Ramos (cell line): ENCODE data around the gene TNFRSF19.

Source experiments
- in situ Hi-C: fragments of 300-500 bp; cut with MboI; formaldehyde crosslinking; loops from one replicate; pipeline ENCODE4 v1.14.3; 2022; ENCODE audit warnings: low sequenced_read_pairs; ENCODE audit not compliant: unreplicated experiment

Gene TNFRSF19

DNA sequence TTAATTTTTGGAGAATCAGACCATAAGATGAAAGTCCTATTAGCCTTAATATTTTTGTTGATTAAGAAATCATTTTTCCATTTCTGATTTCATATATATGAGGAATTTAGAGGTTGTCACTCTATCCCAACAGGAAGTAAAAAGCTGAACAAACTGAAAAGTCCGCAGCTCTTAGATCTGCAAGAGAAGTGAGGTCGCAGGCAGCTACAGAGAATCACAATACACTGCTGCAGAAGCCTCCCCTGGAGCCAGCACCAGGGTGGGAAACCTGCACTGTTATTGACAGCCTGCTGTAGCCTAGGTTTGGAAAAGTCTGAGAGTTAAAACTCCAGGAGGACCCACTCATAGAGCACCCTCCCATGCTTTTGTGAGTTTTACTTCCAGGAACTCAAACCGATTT lies 29.9 kb downstream of the TNFRSF19 start:
- in situ Hi-C loops = no loop called here

DNA sequence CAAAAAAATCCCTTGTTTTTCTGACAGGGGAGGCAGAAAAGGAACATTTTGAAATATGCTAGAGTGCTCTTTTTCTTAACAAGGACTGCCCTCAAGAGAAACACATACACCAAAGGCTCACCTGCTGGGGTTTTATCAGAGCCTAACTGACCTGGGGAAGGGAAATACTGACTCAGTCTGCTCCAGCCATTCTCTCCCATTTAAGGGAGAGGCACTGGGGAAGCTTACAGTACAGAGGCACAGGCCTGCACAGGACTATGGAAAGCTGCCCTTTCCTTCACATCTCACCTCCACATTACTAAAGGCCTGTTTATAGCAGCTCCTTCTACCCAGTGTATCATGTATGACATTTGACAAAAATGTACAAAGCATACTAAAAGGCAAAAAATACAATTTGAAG lies 30.3 kb downstream of the TNFRSF19 start:
- in situ Hi-C loops = no loop called here

DNA sequence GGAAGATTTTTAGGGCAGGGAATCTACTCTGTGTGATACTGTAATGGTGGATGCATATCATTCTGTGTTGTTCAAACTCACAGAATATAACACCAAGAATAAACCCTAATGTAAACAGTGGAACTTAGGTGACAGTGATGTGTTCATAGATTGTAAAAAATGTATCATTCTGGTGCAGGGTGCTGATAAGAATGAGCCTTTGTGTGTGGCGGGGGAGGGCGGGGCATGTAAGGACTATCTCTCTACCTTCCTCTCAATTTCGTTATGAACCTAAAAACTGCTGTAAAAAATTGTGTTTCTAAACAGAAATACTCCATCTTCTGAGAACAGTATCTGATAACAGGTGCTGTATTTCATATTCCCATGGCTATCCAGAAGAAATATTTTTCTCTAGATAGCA lies 35.6 kb downstream of the TNFRSF19 start:
- in situ Hi-C loops = no loop called here

DNA sequence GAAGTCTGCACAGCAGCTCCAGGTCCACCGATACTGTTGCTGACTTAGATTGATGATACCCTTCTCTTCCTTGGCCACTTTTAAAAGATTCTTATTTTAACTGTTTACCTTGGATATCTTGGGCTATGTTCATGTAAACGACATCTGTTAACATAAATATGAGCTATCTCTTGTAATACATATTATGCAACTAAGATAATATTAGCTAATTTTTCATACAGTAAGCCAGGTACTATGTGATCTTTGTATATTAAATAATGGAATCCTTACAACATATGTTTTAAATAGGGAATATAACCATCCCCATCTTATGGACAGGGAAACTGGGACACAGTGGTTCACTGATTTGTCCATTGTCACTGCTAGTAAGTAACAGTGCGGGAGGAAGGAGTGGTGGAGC lies 37.9 kb downstream of the TNFRSF19 start:
- in situ Hi-C loops = no loop called here

DNA sequence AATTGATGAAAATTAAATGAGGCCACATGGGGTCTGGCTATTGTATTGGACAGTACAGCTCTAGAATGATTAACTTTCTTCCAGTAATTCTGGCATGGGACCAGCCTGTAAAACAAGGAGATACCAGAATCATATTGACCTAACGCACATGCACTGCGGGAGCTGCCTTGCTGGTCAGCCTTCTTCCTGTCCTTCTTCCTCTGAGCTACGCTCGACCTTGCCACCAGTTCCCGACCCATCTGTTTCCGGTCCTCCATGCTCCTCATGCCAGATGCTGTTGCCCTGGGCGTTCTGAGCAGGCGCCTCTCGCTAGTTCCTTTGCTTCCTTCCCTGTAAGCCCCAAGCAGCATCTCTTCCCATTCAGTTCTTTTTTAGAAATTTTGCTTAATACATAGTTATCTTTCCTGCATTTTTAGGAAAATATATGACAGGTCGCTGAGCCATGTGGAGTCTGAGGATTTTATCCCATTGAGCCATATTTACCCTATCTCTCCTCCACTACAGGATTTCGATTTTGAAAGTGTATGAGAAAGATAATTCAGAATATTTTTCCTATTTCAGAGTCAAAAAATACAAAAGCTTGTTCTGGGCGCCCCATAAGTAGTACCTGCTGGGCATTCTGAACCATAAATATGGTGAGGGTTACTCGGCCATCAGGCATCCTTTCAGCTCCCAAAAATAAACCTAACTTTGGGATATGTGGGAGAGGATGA lies 38.6 kb downstream of the TNFRSF19 start:
- in situ Hi-C loops = no loop called here

- in situ Hi-C loops = no loop called here
Measured at GRCh38 chr13:23609414-23609760, 39.2 kb downstream of the TNFRSF19 start.

- in situ Hi-C loops = no loop called here
Measured at GRCh38 chr13:23609874-23610576, 39.8 kb downstream of the TNFRSF19 start.

DNA sequence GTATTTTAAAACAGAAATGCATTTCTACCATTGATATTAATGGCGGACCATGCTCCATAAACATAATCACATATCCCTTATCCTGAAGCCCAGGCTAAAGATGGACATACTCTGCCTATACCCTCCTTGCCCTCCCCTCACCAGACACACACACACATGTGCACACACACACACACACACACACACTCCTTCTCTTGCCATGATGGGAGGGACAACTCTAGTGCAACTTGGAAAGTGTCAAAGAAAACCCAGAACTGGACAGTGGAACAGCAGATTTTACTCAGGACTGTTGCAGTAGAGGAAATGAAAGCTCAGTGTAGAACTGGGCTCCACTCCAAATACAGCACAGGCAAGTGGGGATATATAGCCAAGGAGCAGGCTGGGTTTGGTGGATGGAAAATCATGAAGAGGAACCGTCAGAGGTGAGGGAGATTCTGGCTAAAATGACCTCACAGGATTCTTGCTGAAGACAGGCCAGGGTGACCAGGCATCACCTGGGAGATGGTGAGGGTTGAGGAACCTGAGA lies 40.8 kb downstream of the TNFRSF19 start:
- in situ Hi-C loops = no loop called here

- in situ Hi-C loops = no loop called here
Measured at GRCh38 chr13:23612182-23612581, 42.0 kb downstream of the TNFRSF19 start.

DNA sequence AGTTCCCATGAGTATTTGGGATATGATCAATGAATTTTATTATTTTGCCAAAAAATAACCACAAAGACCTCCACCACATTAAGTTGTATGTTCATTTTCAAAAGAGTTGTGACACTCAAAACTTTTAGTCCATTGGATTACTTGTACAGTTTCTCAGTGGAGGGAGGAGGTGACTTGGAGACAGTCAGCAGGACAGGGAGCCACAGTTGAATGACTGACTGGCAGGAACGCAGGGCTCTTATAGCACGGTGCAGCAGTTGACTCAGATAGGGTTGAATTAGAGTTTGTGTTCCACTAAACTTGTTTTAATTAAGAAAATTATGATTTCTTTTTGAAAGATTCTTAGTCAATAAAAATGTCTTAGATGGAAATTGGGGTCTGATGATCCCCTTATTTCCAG lies 42.5 kb downstream of the TNFRSF19 start:
- in situ Hi-C loops = no loop called here

DNA sequence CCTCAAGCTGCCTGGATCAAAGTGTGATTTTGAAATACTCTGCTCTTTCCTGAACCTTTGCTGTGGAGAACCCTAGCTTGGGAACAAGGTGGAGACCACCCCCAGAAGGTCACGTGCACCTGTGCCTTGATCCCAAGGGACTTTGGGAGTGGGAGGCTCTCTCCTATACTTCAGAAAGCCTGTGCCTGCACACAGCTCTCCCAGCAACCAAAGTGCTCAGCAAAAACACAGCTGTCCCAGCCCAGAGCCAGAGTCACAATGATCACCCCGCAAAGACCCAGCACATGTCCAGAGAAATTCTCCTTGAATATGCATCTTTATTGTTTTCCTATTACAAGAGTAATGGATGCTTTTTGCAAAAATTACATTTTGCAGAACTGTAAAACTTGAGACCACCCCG lies 43.4 kb downstream of the TNFRSF19 start:
- in situ Hi-C loops = no loop called here

DNA sequence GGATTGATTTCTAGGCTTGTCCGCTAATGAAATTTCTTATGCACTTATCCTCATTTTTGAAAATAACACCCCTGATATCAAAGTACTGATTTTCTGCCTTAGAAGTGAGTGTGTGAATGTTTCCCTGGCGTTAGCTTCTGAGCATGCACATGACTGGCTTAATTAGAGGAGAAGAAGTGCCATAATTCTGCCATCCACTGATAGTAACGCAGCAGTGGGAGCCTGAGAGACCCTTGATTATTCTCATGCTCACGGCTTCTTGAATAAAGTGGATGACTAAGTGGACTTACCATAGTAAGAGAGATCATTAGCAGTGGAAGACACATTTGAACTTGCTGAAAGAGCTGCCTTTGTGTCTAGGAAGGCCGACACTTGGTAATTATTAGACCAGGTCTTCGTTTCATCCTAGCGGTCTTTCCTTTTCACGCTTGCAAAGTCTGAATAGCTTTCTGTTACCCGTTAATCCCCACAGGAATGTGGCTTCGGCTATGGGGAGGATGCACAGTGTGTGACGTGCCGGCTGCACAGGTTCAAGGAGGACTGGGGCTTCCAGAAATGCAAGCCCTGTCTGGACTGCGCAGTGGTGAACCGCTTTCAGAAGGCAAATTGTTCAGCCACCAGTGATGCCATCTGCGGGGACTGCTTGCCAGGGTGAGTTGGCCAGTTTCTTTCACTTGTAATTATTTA lies 45.3 kb downstream of the TNFRSF19 start:
- in situ Hi-C loops = no loop called here

DNA sequence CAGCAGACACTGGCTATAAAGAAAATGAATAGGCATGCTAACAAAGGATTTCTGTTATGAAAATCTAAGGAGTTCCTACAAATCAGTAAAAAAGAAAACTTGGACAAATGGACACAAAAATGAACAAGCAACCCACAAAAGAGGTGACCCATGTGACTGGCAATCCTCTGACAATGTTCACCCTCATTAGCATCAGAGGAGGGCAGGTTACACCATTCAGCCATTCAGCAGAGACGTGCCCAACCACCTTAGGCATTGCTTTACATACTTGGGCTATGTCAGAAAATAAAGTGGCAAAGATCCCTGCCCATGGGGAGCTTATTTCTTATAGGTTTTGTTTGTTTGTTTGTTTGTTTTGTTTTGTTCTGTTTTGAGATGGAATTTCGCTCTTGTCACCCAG lies 46.0 kb downstream of the TNFRSF19 start:
- in situ Hi-C loops = no loop called here

- in situ Hi-C loops = no loop called here
Measured at GRCh38 chr13:23617551-23618024, 47.4 kb downstream of the TNFRSF19 start.

DNA sequence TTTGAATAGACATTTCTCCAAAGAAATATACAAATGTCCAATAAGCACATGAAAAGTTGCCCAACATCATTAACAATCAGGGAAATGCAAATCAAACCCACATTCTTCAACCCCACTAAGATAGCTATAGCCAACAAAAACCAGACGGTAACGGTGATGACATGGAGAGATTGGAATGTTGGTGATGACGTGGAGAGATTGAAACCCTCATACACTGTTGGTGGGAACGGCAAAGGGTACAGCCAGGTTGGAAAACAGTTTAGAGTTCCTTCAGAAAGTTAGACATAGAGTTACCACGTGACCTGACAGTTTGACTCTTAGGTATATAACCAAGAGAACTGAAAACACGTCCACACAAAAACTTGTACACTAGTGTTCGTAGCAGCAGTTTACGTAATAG lies 48.1 kb downstream of the TNFRSF19 start:
- in situ Hi-C loops = no loop called here

GRCh38 chr13:23619068-23619855 lies 49.0 kb downstream of the TNFRSF19 start:
- in situ Hi-C loops = no loop called here

DNA sequence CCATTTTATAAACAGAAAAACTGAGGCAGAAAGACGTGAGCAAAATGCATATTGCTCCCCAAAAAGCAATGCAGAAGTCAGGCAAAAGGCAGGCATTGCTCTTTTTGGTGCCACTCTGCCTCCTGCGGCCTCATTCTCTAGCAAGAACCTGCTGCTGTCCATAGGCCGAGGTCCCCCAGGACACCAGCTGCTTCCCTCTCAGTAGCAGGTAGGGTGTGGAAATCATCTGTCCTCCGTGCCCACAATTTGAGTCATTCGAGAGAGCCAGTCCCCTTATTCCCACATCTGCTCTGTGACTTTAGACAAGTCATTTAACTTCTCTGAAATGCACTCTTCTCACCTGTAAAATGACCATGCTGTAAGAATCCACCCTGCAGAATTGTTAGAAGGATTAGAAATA lies 50.0 kb downstream of the TNFRSF19 start:
- in situ Hi-C loops = no loop called here

GRCh38 chr13:23620613-23621315 lies 50.6 kb downstream of the TNFRSF19 start:
- in situ Hi-C loops = no loop called here

DNA sequence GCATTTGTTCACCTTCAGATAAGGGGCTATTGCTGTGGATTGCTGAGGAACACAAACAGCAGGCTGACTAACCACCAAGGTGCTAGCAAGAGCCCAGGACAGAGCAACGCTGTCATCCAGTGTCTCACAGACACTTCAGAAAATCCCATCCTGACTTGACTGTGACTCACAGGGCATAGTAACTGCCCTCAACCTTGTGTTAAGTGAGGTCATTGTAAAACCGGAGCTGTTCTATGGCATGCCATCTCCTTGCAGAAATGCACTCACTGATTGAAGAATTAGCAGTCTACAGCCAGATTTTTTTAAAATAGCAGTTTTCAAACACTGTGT lies 51.1 kb downstream of the TNFRSF19 start:
- in situ Hi-C loops = no loop called here

DNA sequence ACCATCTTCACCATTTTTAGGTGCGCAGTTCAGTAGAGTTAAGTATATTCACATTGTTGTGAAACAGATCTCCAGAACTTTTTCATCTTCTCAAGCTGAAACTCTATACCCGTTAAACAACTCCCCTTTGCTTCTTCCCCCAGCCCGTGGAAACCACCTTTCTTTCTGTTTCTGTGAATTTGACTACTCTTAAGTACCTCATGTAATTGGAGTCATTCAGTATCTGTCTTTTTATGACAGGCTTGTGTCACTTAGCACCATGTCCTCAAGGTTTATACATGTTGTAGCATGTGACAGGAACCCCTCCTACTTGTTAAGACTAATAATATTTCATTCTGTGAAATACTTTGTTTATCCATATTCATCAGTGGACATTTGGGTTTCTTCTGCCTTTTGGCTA lies 52.8 kb downstream of the TNFRSF19 start:
- in situ Hi-C loops = no loop called here
